ENCODE results near the gene TCF19.
A peak's percentile ranks its signal among the peaks of the same experiment; 100 is the strongest.
"Not testable (repeated sequence)": the region's sequence is repeated elsewhere in the genome, so short reads cannot be mapped to it uniquely, and the experiment has no call there.

Gene TCF19

DNA sequence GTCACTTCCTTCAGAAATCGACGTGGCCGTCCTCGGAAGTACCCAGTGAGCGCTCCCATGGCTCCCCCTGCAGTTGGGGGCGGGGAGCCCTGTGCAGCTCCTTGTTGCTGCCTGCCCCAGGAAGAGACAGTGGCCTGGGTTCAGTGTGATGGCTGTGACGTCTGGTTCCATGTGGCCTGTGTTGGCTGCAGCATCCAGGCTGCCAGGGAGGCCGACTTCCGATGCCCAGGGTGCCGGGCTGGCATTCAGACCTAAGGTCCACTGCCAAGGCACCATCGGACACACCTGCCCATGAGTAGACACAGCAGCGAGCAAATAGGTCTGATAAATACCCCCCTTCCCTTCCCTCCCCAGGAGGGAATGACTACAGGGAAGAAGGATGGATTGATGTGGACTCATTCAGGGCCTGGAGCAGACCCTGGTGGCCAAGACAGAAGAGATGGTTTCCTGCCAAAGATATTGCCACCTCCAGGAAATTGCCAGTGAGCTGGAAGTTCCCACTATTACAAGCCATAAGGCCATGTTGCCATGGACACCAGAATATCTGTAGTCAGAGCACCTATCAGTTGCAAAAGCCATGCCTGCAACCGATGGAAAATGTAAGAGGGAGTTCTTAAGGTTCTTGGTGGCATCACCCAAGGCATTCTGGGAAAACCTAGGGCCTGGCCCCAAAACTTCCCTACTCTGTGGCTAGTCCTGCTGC, 4.2 kb downstream of the TCF19 start:
- no peak for DNase-seq (ENCODE audit: low spot score)

- no peak for DNase-seq (ENCODE audit: low spot score)
These were observed 5.5 kb downstream of the TCF19 start for GRCh38 chr6:31163922-31164321.

DNA sequence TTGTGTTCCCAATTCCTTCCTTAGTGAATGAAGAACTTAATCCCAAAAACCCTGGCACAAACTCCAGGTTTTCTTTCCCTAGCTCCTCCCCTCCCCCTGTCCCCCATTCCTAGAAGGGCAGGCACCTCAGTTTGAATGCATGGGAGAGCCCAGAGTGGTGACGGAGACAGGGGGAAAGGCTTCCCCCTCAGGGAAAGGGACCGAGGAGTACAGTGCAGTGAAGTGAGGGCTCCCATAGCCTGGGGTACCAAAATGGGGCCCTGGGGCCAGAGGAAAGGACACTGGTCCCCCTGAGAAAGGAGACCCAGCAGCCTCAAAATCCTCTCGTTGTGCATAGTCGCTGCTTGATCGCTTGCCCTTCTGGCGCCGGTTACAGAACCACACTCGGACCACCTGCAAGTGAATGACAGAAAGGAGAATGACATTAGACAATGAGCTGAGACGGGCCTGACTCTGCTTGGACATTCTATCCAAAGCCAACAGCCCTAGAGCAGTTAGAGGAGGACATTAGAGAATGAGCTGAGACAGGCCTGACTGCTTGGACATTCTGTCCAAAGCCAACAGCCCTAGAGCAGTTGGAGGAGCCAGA, 6.2 kb downstream of the TCF19 start:
- not testable (repeated sequence) for DNase-seq (ENCODE audit: low spot score)

DNA sequence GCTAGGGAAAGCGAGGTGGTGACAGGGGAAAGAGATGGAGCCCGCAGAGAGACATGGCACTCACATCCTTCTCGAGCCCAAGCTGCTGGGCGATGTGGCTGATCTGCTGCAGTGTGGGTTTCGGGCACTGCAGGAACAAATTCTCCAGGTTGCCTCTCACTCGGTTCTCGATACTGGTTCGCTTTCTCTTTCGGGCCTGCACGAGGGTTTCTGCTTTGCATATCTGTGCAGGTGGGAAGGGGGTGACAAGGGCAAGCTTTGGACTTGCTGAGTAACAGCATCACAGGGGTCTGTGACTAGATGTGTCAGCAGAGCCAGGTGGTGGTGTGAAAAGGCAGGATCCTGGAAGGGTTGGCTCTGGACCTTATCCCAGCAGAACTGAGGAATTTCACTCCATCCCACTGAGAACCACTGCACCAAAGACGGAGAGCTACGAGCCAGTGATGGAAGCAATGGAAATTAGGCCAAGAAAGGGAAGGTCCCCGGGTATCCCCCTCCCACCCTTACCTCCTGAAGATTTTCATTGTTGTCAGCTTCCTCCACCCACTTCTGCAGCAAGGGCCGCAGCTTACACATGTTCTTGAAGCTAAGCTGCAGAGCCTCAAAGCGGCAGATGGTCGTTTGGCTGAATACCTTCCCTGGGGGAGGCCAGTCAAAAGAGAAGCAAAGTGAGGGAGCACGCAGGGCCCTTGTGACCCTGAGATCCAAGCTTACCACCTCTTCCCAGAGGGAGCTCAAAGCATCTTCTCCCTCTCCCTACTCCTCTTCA, 6.9 kb downstream of the TCF19 start:
- DNase-seq (ENCODE audit: low spot score), result not testable (repeated sequence)

DNA sequence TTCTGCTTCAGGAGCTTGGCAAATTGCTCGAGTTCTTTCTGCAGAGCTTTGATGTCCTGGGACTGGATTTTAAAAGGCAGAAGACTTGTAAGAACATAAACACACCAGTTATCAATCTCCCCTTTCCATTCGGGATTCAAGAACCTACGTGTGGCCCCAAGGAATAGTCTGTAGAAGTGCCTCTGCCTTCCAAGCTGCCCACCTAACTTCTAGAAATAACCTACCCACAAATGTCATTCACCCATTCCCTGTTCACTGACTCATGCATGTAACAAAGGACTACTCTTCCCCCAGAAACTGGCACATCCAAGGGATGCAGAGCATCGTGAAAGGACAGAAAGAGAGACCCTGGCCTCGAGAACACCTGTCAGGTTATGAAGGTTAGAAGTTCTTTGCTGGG, 7.6 kb downstream of the TCF19 start:
- DNase-seq (ENCODE audit: low spot score), result no peak

- no peak for DNase-seq (ENCODE audit: low spot score)
These were observed 10.2 kb downstream of the TCF19 start for GRCh38 chr6:31168606-31169005.

DNA sequence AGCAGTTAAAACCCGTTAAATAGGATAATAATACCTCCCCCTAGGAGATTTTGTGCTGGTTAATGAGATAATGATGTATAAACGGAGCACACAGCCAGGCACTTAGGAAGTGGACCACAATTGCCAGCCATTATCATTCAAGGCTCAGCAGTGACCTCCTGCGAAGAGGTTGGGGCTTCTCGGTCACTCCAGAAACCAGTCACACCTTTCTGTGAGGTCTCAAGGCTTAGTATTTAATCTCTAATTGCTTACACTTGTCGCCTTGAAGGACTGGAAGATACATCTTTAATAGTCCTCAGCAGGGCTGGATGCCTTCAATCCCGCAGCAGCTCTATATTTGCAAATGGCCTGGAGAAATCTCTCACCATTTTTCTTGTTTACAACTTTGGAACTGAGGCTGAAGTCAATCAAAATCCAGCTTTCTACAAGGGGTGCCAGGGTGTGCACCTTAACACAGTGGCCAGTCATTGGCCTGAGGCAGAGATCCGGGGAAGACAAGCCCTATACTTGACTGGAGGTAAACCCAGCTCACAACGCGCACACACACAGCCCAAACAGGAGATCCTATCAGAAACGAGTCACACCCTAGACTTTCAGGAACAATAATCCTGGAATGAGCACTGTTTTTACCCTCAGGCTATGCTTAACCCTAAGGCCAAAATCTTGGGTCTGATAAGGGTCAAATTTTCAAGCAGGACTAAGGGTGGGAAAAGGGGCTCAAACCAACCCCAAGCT, 10.9 kb downstream of the TCF19 start:
- no peak for DNase-seq (ENCODE audit: low spot score)

GRCh38 chr6:31169858-31170599, 11.6 kb downstream of the TCF19 start:
- DNase-seq (ENCODE audit: low spot score), result not testable (repeated sequence)

GRCh38 chr6:31170600-31170881, 12.2 kb downstream of the TCF19 start, which contains the start of gene POU5F1:
POU5F1 (minus strand) TSS chr6:31170682; CDS start chr6:31170620, 62 bp downstream.
- no peak for DNase-seq (ENCODE audit: low spot score)

DNA sequence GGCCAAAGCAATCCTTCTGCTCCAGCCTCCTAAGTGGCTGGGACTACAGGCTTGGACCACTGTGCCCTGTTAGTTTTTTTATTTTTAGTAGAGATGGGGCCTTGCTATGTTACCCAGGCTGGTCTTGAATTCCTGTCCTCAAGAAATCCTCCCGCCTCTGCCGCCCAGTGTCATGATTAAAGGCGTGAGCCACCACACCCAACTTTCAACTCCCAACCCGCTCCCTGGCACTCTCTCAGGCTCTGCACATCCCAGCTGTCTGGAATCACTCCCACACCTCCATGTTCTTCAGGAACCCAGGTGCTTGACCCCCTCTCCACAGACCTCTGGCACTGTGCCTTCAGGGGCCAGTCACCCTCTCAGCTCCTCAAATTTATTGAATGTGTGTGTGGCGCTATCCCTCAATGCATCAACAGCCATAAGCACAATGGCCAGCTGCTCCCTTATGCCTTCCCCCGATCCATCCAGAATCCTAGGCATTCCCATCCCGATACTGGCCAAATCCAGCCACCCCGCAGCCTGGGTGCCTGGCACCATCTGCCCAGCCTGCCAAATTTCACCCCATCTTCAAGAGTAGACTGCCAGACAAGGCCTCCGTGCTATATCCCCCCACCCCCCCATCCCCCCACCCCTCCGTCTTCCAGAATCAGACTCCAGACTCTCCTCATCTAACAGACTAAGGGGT, 12.7 kb downstream of the TCF19 start:
- DNase-seq (ENCODE audit: low spot score), result no peak

- DNase-seq (ENCODE audit: low spot score), result no peak
These were observed 13.8 kb downstream of the TCF19 start for GRCh38 chr6:31171931-31172905.

DNA sequence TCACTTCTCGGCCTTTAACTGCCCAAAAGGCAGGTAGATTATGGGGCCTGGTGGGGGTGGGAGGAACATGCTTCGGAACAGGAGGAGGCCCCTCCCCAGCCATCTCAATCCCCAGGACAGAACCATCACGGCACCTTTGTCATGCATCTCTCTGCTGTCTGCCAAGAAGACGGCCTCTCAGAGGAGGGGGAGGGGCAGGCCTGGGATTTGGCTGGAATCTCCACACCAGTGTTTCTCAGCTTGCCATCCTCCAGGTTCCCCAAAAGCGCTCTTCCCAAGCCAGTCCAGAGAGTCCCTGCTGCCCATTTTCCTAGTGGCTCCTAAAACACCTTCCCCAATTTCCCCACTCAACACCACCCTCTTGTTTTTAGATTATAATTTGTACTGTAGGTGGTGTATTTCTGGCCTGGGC, 14.6 kb downstream of the TCF19 start:
- no peak for DNase-seq (ENCODE audit: low spot score)

DNA sequence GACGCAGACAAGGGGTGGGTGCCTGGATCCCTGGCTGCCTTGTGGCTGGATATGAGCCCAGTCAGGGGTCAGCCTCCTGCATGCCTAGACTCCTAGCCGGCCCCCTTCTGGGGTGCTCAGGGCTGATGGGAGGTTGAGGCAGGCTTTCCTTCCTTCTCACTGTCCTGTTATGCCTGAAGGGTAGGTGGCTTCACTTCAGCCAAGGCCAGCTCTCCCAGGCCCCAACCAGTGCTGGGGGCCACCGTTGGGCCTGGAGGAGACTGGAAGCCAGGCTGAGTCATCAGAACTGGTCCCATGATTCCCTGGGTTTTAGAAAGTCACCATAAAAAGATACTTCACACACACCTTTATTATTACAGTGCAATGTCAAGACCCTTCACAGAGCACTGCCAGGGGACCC, 15.0 kb downstream of the TCF19 start:
- DNase-seq (ENCODE audit: low spot score), result no peak

DNA sequence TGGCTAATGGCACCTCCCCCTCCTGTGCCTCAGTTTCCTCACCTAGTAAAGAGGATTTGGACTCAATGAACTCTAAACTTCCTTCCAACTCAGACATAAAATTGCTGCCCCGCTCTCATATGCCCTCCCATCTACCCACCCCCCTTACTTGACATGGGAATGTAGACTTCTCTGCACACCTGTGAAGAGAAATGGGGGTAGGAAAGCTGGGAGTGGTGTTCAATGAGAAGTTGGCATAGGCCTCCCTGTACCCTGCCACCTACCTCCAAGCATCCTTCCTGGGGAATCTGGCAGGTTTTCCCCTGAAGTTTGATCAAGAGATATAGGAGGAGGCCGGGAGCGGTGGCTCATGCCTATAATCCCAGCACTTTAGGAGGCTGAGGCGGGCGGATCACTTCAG, 16.0 kb downstream of the TCF19 start:
- no peak for DNase-seq (ENCODE audit: low spot score)

DNA sequence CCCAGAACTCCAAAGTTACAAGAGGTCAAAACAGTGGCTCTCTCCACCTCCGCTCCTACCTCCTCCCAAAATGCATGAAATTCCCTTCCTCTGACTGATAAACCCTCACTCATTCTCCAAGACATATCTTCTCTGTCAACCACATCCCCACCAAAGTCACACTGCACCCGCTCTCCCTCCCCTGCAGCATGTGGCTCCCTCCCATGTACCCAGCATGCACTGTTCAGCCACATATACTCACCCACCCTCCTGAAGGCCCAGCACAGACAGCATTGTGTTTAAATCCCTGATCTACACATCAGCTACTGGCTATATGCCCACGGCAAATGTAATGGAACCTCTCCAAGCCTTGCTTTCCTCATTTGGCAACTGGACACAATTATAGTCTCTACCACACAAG, 17.6 kb downstream of the TCF19 start:
- DNase-seq (ENCODE audit: low spot score), result peak; percentile 72

GRCh38 chr6:31178143-31179041, 20.0 kb downstream of the TCF19 start:
- no peak for DNase-seq (ENCODE audit: low spot score)

DNA sequence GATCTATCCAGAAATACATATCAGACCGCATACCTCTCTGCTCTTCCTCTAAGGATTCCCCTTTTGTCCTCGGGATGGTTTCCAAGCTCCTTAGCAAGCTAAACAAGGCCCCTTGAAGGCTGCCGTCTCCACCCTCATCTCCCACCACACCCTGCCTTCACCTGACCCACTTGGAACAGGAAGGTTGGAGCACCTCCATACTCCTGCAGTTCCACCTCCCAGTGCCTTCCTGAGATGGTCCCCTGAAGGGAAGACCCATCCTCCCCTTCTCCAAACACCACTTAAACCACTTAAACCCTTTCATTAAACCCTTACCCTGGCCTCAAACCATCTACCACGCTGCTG, 20.6 kb downstream of the TCF19 start:
- DNase-seq (ENCODE audit: low spot score), result no peak

DNA sequence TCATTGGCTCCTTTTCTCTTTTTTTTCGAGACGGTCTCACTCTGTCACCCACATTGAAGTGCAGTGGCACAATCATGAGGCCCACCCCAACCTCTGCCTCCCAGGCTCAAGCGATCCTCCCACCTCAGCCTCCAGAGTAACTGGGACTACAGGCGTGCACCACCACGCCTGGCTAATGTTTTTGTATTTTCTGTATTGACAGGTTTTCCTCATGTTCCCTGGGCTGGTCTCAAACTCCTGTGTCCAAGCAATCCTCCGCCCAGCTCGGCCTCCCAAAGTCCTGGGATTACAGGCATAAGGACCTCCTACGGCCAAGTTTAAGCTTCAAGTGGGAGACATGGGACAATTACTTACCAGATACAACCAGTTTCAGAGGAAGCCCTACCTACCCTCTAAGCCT, 21.5 kb downstream of the TCF19 start:
- no peak for DNase-seq (ENCODE audit: low spot score)

DNA sequence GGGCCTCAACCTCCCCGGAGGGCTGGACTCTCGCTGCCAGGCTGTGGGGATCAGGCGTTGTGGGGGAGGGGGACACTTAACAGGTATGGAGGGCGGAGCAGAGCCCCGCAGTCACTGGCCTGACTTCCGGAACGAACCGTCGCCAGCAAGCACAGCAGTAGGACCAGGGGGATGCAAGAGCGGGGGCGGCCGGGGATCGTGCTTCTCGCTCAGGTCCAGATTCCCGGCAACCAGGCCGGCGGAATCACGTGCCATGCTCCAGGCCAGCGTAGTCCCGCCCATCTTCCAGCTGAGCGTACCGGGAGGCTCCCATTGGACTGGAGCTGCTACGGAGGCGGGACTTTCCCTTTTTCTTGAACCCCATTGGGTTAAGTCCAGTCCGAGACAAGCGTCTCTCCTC, 22.1 kb downstream of the TCF19 start:
- no peak for DNase-seq (ENCODE audit: low spot score)

Data from GM03348 (cell line).